Measurements from ENCODE around the gene TRIP13.
"Not testable (repeated sequence)": the region's sequence is repeated elsewhere in the genome, so short reads cannot be mapped to it uniquely, and the experiment has no call there.

Gene TRIP13

GRCh38 chr5:849651-850301, 42.9 kb upstream of the TRIP13 start:
- DNase-seq (ENCODE audit: low read depth) = no peak
- no peak overlapping the region for H3K4me3 ChIP-seq (ENCODE audit: low read depth, low read length)
- TF ChIP-seq CTCF (IDR thresholded peaks at IDR 0.05; ENCODE audit: low read depth, low read length, missing control alignments) = no peak
- in situ Hi-C loops (cut with HindIII; ENCODE audit: low sequenced_read_pairs) = no loop called here

GRCh38 chr5:850511-851006, 42.1 kb upstream of the TRIP13 start, which contains the start of gene ZDHHC11:
Gene ZDHHC11 (minus strand): TSS chr5:850986. CDS start chr5:850602, 384 bp downstream.
- in situ Hi-C loops (cut with HindIII; ENCODE audit: low sequenced_read_pairs) = no loop called here
- H3K4me3 ChIP-seq (ENCODE audit: low read depth, low read length) = no peak within 1 kb of the TSS
- TF ChIP-seq CTCF (IDR thresholded peaks at IDR 0.05; ENCODE audit: low read depth, low read length, missing control alignments) = no peak
- no peak for DNase-seq (ENCODE audit: low read depth)

GRCh38 chr5:851076-851475, 41.6 kb upstream of the TRIP13 start:
- no peak overlapping the region for H3K4me3 ChIP-seq (ENCODE audit: low read depth, low read length)
- no peak for TF ChIP-seq CTCF (IDR thresholded peaks at IDR 0.05; ENCODE audit: low read depth, low read length, missing control alignments)
- no peak for DNase-seq (ENCODE audit: low read depth)
- in situ Hi-C loops (cut with HindIII; ENCODE audit: low sequenced_read_pairs) = no loop called here

- no peak overlapping the region for H3K4me3 ChIP-seq (ENCODE audit: low read depth, low read length)
- in situ Hi-C loops (cut with HindIII; ENCODE audit: low sequenced_read_pairs) = no loop called here
- no peak for DNase-seq (ENCODE audit: low read depth)
- no peak for TF ChIP-seq CTCF (IDR thresholded peaks at IDR 0.05; ENCODE audit: low read depth, low read length, missing control alignments)
Measured at GRCh38 chr5:851553-851952, 41.1 kb upstream of the TRIP13 start.

- TF ChIP-seq CTCF (IDR thresholded peaks at IDR 0.05; ENCODE audit: low read depth, low read length, missing control alignments) = no peak
- no peak overlapping the region for H3K4me3 ChIP-seq (ENCODE audit: low read depth, low read length)
- no peak for DNase-seq (ENCODE audit: low read depth)
- in situ Hi-C loops (cut with HindIII; ENCODE audit: low sequenced_read_pairs) = no loop called here
Measured at GRCh38 chr5:852018-852417, 40.7 kb upstream of the TRIP13 start.

GRCh38 chr5:852431-853401, 40.0 kb upstream of the TRIP13 start:
- DNase-seq (ENCODE audit: low read depth) = no peak
- TF ChIP-seq CTCF (IDR thresholded peaks at IDR 0.05; ENCODE audit: low read depth, low read length, missing control alignments) = no peak
- no peak overlapping the region for H3K4me3 ChIP-seq (ENCODE audit: low read depth, low read length)
- in situ Hi-C loops (cut with HindIII; ENCODE audit: low sequenced_read_pairs) = no loop called here

- DNase-seq (ENCODE audit: low read depth); in situ Hi-C loops (cut with HindIII; ENCODE audit: low sequenced_read_pairs); H3K4me3 ChIP-seq (ENCODE audit: low read depth, low read length): not testable (repeated sequence)
Measured at GRCh38 chr5:853416-854090, 39.1 kb upstream of the TRIP13 start.

Data from astrocyte of the cerebellum (primary cell).